ENCODE data around the gene RAD51C.
"Not testable (repeated sequence)": the region's sequence is repeated elsewhere in the genome, so short reads cannot be mapped to it uniquely, and the experiment has no call there.

Gene RAD51C

GRCh38 chr17:58692239-58693055 lies at the start of gene RAD51C:
Gene RAD51C (plus strand): TSS chr17:58692602. CDS start chr17:58692644, 42 bp downstream.
- peak; percentile 94 for DNase-seq
- Histone ChIP-seq H3K27ac (peak within 1 kb of the TSS; percentile 90), H3K4me3 (ENCODE audit: low read depth, low read length) (peak within 1 kb of the TSS; percentile 77), H3K9me3 (ENCODE audit: severe bottlenecking) (peaks cover 3% of the 10 kb centered on the region), H3K36me3 (peaks cover 28% of the 10 kb centered on the region), H3K27me3 (ENCODE audit: insufficient read depth, low read depth, severe bottlenecking) (no peaks in the 10 kb centered on the region)
- no peak for TF ChIP-seq CTCF (IDR thresholded peaks at IDR 0.05; ENCODE audit: low read depth, low read length)

DNA sequence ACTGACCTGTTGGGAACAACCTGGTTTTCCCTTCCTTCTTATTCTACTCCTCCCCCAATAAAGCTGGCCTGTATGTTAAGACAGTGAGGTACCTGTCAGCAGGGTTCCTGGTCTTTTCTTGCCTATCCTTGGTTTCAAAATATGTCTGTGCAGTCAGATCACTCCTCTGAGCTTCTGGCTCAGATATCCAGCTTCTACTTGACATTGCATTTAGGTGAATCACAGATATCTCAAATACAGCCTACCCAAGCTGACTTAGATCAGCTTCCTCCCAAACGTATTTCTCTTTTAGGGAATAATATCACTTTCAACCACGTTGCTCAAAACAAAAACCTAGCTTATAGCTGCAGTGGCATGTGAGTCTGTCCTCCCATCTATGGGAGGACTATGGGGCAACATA lies 49.3 kb upstream of the RAD51C start:
- Histone ChIP-seq H3K27ac (peak overlapping the region; percentile 63), H3K36me3 (no peaks in the 10 kb centered on the region; the same call in 1 of the 2 replicates), H3K27me3 (ENCODE audit: insufficient read depth, low read depth, severe bottlenecking) (no peaks in the 10 kb centered on the region), H3K4me3 (ENCODE audit: low read depth, low read length) (no peak overlapping the region), H3K9me3 (ENCODE audit: severe bottlenecking) (no peaks in the 10 kb centered on the region)
- no peak for TF ChIP-seq CTCF (IDR thresholded peaks at IDR 0.05; ENCODE audit: low read depth, low read length)
- DNase-seq: no peak

- no peak for TF ChIP-seq CTCF (IDR thresholded peaks at IDR 0.05; ENCODE audit: low read depth, low read length)
- no peaks in the 10 kb centered on the region for H3K36me3 ChIP-seq
- DNase-seq: no peak
- H3K27me3 ChIP-seq (ENCODE audit: insufficient read depth, low read depth, severe bottlenecking): no peaks in the 10 kb centered on the region
- H3K9me3 ChIP-seq (ENCODE audit: severe bottlenecking): no peaks in the 10 kb centered on the region
- H3K27ac ChIP-seq: no peak overlapping the region
- no peak overlapping the region for H3K4me3 ChIP-seq (ENCODE audit: low read depth, low read length)
These were observed 44.2 kb upstream of the RAD51C start for GRCh38 chr17:58648236-58648635.

GRCh38 chr17:58657962-58658803 lies 34.2 kb upstream of the RAD51C start:
- not testable (repeated sequence) for H3K27me3 ChIP-seq (ENCODE audit: insufficient read depth, low read depth, severe bottlenecking); H3K9me3 ChIP-seq (ENCODE audit: severe bottlenecking); DNase-seq; H3K36me3 ChIP-seq
- Histone ChIP-seq H3K27ac (peak overlapping the region; percentile 99), H3K4me3 (ENCODE audit: low read depth, low read length) (peak overlapping the region; percentile 48)

- no peak for TF ChIP-seq CTCF (IDR thresholded peaks at IDR 0.05; ENCODE audit: low read depth, low read length)
- no peaks in the 10 kb centered on the region for H3K27me3 ChIP-seq (ENCODE audit: insufficient read depth, low read depth, severe bottlenecking)
- H3K27ac ChIP-seq: peak overlapping the region; percentile 99
- DNase-seq: peak; percentile 96
- peaks cover 2% of the 10 kb centered on the region for H3K9me3 ChIP-seq (ENCODE audit: severe bottlenecking)
- H3K4me3 ChIP-seq (ENCODE audit: low read depth, low read length): peak overlapping the region; percentile 48
- no peaks in the 10 kb centered on the region for H3K36me3 ChIP-seq
These were observed 33.3 kb upstream of the RAD51C start for GRCh38 chr17:58658804-58659713.

GRCh38 chr17:58659714-58660084 lies 32.7 kb upstream of the RAD51C start:
- peak; percentile 51 for DNase-seq
- H3K4me3 ChIP-seq (ENCODE audit: low read depth, low read length): peak overlapping the region; percentile 48
- H3K27ac ChIP-seq: peak overlapping the region; percentile 99
- H3K9me3 ChIP-seq (ENCODE audit: severe bottlenecking); H3K27me3 ChIP-seq (ENCODE audit: insufficient read depth, low read depth, severe bottlenecking); H3K36me3 ChIP-seq: not testable (repeated sequence)

All from WERI-Rb-1 (cell line).